AG09319 (cell line): ENCODE data around the gene DMD.

ENCODE experiments used
- DNase-seq: peaks from one replicate; pipeline ENCODE4 v3.0.0-alpha.2; 2010; ENCODE audit warnings: low read depth; ENCODE audit errors: extremely low read depth
- CTCF ChIP-seq: IDR thresholded peaks from 2 replicates; pipeline ENCODE4 v1.5.1; 2011; ENCODE audit warnings: low read depth, mild to moderate bottlenecking, inconsistent platforms, low read length, moderate library complexity

Gene DMD

DNA sequence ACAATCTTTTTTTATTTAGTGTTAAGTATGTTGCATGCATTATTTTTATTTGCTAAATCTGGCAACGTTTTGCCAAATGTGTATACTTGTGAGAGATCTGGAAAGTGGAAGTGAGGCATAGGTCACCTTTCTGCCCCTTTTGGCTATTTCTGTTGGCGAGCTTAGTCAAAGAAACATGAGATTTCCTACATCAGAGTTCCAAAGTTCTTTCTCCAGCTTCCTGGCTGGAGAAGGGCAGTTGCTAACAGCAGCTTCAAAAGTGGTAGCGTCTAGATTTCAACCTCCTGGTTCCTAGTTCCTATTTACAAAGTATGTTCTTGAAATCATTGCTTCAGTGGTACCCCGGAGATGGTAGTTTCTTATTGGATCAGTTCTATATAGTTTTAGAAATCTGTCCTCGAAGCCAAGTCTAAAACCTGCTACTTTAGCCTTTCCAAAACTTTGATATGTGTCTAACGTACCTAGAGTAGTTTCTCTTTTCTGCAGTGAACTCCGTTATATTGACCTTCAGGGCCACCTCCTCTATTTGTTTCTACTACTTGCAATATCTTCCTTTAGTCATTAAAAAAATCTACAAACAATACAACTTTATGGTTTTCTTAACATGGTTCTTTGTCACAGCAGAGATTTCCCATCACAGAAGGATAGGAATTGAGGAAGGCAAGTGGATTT is 1683.8 kb downstream of the DMD start:
- DNase-seq = no peak
- TF ChIP-seq CTCF = no peak

DNA sequence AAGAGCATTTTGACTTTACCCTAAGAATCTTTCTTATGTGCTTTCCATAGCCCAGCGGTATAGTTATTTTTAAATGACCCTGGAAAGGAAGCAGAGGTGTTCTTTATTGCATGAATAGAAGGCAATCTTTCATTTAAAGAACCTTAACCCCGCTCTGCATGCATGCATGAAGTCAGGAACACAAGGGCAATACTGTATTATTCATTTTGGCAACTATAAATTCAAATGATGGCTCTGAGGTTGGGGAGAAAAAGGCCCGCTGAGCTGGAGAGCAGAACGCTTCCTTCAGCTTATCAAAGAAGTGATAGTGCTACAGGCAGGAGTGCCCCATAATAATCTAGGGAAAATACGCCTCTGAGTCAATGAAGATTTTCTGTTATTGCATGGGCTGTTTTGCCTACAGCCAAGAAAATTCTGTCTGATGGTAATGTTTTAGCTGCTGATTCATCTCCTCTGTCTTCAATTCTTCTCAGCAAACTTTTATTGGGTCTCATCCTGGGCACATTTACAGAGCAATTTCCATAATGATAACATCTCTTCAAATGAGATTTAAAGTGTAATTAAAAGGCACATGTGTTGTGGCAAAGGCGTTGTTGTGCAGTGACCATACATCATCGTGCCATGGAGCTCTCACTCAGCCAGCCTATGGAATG is 1687.3 kb downstream of the DMD start:
- no peak for TF ChIP-seq CTCF
- no peak for DNase-seq

- no peak for DNase-seq
- no peak for TF ChIP-seq CTCF
Observed at GRCh38 chrX:31522760-31523159, 1688.6 kb downstream of the DMD start.

GRCh38 chrX:31521941-31522340 is 1689.4 kb downstream of the DMD start:
- TF ChIP-seq CTCF = no peak
- DNase-seq = no peak

DNA sequence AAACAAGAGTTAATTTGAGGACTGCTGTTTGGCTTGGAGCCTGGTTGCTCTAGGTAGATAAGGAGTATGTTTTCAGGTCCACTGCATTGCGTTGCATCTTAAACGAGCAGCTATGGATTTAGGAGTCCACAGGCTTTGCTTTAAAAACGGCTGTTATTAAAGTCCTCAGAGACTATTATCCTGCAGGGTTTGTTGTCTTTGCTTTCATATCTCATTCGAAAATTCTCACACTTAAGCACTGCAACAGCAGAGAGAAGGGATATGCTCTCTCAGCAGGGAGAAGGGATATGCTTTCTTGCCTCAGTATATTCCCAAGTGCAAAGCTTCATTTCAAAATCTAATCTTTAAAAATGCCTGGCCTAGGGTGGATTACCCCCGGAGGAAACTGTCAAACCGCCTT is 1694.8 kb downstream of the DMD start:
- no peak for TF ChIP-seq CTCF
- DNase-seq = no peak

DNA sequence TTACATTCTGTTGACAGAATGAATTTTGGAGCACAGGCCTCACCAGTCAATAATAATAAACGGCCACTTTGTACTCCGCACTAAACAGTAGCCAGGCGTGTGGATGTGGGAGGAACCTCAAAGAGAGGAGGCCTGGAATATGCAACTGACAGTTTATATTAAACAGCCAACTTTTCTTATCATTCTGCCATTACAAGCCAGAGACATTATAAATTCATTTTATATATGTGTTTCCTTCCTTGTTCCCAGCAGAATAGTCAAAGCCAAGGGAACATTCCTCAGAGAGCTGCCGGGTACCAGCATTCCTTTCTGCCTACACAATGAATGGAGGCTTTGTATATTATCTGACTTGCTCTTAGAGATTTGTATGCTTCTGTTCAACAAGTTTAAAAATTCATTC is 1703.0 kb downstream of the DMD start:
- no peak for TF ChIP-seq CTCF

GRCh38 chrX:31506928-31507327 is 1704.4 kb downstream of the DMD start:
- no peak for TF ChIP-seq CTCF
- DNase-seq = no peak

More for the DNA sequence above, 1703.0 kb downstream of the DMD start:
- no peak for DNase-seq
